Bronchial epithelial cell (primary cell): ENCODE data around the gene SFTPB. TPM values are rescaled to one million over a fixed set of nuclear protein-coding genes. Genes with fewer than 3 reads are reported as not detected.
"Not testable (repeated sequence)": the region's sequence is repeated elsewhere in the genome, so short reads cannot be mapped to it uniquely, and the experiment has no call there.

ENCODE experiments used
- DNase-seq: peaks from one replicate; pipeline ENCODE4 v3.0.0-alpha.2; 2010; ENCODE audit warnings: low read depth
- FAIRE-seq: peaks from 2 replicates; lab custom pipeline; 2011; peaks lifted over from hg19 to GRCh38; lab: Jason Lieb, UNC
- H3K27me3 ChIP-seq: 2 replicates; pipeline ENCODE4 v1.5.1; 2011; ENCODE audit warnings: low read length; ENCODE audit not compliant: control insufficient read depth, insufficient read depth
- H3K36me3 ChIP-seq: 2 replicates; pipeline ENCODE4 v1.5.1; 2011; ENCODE audit warnings: low read length; ENCODE audit not compliant: control insufficient read depth, insufficient read depth
- H3K4me3 ChIP-seq: 2 replicates; pipeline ENCODE4 v1.5.1; 2011; ENCODE audit warnings: mild to moderate bottlenecking, low read depth, low read length, control low read depth
- CTCF ChIP-seq: IDR thresholded peaks from 2 replicates; pipeline ENCODE4 v1.5.1; 2011; ENCODE audit warnings: mild to moderate bottlenecking, moderate library complexity, low read length, control low read depth, inconsistent platforms; ENCODE audit not compliant: insufficient read depth, severe bottlenecking
- total RNA-seq: library from RNA; depleted of rRNA; stranded (reverse); fragments of >200 nt; gene quantifications from 2 replicates; pipeline ENCODE4 v1.2.1, GENCODE V29; 2014

Gene SFTPB
- total RNA-seq, 1 donor from 2014 or later: not detected

GRCh38 chr2:85621338-85621737 is 46.7 kb downstream of the SFTPB start:
- H3K27me3 ChIP-seq: no peaks in the 10 kb centered on the region
- peaks cover 17% of the 10 kb centered on the region for H3K36me3 ChIP-seq
- no peak for TF ChIP-seq CTCF
- H3K4me3 ChIP-seq: no peak overlapping the region
- no peak for FAIRE-seq
- no peak for DNase-seq

- DNase-seq (peak; percentile 35), FAIRE-seq (no peak)
- Histone ChIP-seq H3K27me3 (no peaks in the 10 kb centered on the region), H3K4me3 (no peak overlapping the region), H3K36me3 (peaks cover 11% of the 10 kb centered on the region)
- TF ChIP-seq CTCF: no peak
Measured at GRCh38 chr2:85619617-85620016, 48.4 kb downstream of the SFTPB start.

GRCh38 chr2:85617723-85618122 is 50.3 kb downstream of the SFTPB start:
- DNase-seq, H3K27me3 ChIP-seq, FAIRE-seq, H3K4me3 ChIP-seq, H3K36me3 ChIP-seq: not testable (repeated sequence)

- FAIRE-seq (no peak), DNase-seq (no peak)
- Histone ChIP-seq H3K27me3 (no peaks in the 10 kb centered on the region), H3K36me3 (peaks cover under 1% of the 10 kb centered on the region), H3K4me3 (no peak overlapping the region)
- TF ChIP-seq CTCF: no peak
Measured at GRCh38 chr2:85615413-85615728, 52.6 kb downstream of the SFTPB start.

GRCh38 chr2:85614757-85615156 is 53.2 kb downstream of the SFTPB start:
- H3K27me3 ChIP-seq, H3K4me3 ChIP-seq, FAIRE-seq, H3K36me3 ChIP-seq, DNase-seq: not testable (repeated sequence)

GRCh38 chr2:85613717-85614515 is 54.1 kb downstream of the SFTPB start:
- DNase-seq (no peak), FAIRE-seq (no peak)
- Histone ChIP-seq H3K36me3 (peaks cover 5% of the 10 kb centered on the region), H3K27me3 (no peaks in the 10 kb centered on the region), H3K4me3 (no peak overlapping the region)
- TF ChIP-seq CTCF: no peak
